ENCODE measurements around the gene NDUFAF5.
A peak's percentile ranks its signal among the peaks of the same experiment; 100 is the strongest.

NDUFAF5 gene

GRCh38 chr20:13824459-13824858 is 39.6 kb downstream of the NDUFAF5 start:
- DNase-seq: no peak

GRCh38 chr20:13825465-13825864 is 40.6 kb downstream of the NDUFAF5 start:
- DNase-seq: no peak

DNA sequence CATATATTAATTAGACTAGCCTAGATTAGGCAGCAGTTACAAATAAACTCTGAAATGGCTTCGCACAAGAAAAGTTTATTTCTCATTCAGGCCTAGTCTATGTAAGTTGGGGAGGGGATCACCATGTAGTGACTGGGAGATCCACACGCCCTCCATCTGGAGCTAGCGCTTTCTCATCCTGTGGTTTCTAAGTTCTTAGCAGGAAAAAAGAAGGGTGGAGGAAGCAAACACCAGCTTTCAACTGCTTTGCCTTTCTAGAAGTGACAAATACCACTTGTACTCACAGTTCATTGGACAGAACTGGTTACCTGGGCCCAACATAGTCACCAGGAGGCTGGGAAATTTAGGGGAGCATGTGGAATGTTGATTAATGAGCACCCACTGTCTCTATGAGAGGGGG is 46.6 kb downstream of the NDUFAF5 start:
- DNase-seq: no peak

GRCh38 chr20:13838664-13839063 is 53.8 kb downstream of the NDUFAF5 start:
- no peak for DNase-seq

DNA sequence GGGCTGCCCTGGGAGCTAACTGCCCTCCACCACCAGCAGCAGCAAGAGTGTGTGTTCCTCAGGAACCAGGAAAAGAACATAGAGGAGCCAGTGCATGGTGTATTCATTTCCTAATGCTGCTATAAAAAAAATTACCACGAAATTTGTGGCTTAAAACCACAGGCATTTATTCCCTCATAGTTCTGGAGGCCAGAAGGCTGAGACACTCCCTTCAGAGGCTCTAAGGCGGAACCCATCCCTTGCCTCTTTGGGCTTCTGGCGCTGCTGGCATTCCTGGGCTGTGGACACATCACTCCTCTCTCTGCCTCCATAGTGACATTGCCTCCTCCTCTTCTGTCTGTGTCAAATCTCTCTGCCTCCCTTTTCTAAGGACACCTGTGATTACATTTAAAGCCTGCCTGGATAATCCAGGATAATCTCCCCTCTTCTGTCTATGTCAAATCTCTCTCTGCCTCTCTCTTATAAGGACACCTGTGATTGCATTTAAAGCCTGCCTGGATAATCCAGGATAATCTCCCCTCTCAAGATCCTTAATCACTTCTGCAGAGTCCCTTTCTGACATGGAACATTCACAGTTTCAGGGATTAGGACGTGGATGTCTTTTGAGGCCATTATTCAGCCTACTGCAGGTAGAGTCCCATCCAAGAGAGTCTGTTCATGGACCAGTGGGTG is 54.7 kb downstream of the NDUFAF5 start:
- DNase-seq: no peak

GRCh38 chr20:13840093-13840465 is 55.3 kb downstream of the NDUFAF5 start:
- DNase-seq: no peak

DNA sequence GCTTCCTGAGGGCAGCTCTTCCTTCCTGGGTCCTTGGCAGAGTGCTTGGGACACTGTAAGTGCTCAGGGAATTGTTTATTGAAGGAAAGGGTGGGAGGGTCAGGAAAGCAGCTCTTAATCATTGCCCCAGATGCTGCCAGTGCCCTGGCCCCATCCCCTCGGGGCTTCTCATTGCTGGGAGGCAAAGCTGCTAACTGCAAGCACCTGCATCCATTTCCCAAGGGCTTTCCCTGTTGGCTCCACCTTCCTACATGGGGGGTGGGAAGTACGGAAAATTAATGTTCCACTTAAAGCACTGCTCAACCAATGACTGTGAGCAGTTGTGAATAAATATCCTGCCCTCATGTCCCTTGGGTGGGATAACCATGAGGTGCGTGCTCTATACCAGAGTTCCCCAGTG is 56.4 kb downstream of the NDUFAF5 start:
- DNase-seq: no peak

DNA sequence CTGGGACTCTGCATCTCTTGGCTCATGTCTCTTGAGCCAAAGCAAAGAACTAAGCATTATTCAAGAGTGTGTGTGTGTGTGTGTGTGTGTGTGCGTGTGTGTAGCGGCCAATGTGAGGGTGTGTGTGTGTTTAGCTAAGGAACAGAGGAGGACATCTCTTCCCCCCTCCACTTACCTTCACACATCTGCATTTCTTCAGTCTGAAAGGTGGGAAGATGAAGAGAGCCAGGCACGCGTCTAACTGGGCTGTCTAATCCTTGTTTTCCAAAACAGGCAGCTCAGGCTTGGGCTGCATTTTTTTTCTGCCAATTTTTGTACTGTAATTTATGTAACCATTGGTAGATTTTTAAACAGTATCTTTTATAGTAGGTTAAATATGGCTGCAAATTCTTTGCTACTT is 59.5 kb downstream of the NDUFAF5 start:
- DNase-seq: no peak

DNA sequence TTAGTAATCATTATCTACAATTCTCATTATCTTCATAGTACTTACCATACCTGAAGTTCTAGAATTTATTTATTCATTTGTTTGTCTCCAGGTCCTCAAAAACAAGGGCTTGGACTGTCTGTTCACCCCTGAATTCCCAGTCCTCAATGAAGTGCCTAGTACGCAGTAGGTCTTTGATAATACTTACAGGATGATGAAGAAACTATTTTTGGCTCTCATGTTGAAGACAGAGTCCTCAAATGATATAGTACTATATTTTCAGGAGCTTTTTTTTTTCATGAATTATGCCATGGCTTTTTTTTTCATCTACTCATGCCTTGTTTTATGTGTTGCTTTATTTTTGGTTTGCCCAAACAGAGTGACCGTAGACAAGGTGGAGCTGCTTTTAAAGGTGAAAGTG is 66.5 kb downstream of the NDUFAF5 start:
- DNase-seq: no peak

- DNase-seq: no peak
Measured at GRCh38 chr20:13852306-13852705, 67.5 kb downstream of the NDUFAF5 start.

DNA sequence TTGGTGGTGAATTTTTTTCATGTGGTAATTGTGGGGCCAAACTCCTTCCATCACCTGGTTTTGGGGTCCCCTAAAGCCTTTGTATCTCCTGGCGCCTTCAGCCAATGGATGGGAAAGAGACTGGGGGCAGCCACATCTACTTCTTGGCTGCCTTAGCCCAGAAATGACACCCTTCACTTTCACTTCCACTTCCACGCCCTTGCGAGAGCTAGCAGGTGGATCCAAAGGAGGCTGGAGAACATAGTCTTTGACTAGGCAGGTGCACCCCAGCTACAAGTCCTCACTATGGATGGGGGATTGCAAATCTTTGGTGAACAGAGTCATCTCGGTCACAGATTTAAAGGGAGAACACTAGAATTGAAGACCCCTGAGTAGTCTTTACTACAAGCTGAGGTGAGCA is 70.8 kb downstream of the NDUFAF5 start:
- DNase-seq: no peak

DNA sequence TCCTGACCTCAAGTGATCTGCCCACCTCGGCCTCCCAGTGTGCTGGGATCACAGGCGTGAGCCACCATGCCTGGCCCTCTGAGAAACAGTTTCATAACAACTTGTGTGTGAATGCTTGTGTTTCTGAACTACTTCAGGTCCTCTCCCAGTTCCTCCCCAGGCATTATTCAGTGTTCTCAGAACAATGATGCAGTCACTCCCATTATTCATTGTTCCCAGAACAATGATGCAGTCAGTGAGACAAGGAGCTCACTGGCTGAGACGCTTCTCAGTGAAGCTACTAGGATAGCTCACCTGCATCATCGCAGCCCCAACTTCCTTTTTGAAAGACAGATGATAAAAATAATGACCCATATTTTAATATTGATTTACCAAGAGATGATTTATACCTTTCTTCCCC is 71.5 kb downstream of the NDUFAF5 start:
- no peak for DNase-seq

- peak; percentile 9 for DNase-seq
Measured at GRCh38 chr20:13857304-13857703, 72.5 kb downstream of the NDUFAF5 start.

- DNase-seq: no peak
Measured at GRCh38 chr20:13857961-13858360, 73.1 kb downstream of the NDUFAF5 start.

DNA sequence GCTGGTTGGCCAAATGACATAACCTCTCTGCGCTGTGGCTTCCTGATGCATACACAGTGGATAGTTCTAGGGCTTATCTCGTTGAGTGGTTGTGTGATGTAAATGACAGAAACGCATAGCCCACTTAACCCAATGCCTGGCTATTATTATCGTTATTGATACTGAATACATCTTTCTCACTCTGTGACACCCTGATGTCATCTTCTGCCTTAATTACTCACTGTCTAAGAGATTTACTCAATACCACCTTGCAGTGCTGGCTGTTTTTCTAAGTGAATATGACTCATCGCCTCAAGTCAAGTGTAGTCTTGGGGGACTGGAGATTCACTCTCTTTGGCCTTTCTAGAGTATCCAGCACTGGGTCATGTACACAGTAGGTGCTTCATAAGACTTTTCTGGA is 73.6 kb downstream of the NDUFAF5 start:
- DNase-seq: no peak

- no peak for DNase-seq
Measured at GRCh38 chr20:13858871-13859270, 74.0 kb downstream of the NDUFAF5 start.

GRCh38 chr20:13862245-13862644 is 77.4 kb downstream of the NDUFAF5 start:
- DNase-seq: no peak

GRCh38 chr20:13863244-13863643 is 78.4 kb downstream of the NDUFAF5 start:
- no peak for DNase-seq

DNA sequence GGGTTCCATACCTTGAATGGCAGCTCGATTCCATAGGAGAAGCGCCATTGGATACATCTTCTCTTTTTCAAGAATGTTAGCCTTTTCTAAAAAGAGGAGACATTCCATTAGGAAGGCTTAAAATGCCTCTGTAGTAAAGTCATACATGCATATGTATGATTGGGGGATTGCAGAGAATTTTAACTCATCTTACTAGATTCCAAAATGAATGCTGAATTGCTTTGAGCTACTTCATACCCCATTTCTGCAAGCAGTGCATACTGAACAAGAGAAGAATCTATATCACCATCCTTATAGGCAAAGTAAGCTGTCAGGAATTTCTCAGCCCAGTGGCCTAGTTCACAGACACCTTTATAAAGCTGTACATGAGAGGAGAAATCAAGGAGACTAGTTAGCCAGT is 80.3 kb downstream of the NDUFAF5 start:
- no peak for DNase-seq

- no peak for DNase-seq
Measured at GRCh38 chr20:13865791-13866351, 81.0 kb downstream of the NDUFAF5 start.

DNA sequence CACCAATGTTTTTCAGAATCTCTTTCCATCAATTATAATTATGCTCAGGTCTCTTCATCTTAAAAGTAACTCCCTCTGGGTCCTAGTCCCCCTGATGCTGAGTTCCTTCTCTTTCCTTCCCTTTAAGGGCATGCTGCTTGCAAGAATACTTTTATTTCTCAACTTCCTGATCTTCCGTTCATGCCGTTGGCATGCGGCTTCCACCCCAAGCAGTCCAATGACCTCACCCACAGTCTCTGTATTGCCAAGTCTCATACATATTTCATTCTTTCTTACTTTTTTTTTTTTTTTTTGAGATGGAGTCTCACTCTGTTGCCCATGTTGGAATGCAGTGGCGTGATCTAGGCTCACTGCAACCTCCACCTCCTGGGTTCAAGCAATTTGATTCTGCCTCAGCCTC is 83.5 kb downstream of the NDUFAF5 start:
- DNase-seq: no peak

DNA sequence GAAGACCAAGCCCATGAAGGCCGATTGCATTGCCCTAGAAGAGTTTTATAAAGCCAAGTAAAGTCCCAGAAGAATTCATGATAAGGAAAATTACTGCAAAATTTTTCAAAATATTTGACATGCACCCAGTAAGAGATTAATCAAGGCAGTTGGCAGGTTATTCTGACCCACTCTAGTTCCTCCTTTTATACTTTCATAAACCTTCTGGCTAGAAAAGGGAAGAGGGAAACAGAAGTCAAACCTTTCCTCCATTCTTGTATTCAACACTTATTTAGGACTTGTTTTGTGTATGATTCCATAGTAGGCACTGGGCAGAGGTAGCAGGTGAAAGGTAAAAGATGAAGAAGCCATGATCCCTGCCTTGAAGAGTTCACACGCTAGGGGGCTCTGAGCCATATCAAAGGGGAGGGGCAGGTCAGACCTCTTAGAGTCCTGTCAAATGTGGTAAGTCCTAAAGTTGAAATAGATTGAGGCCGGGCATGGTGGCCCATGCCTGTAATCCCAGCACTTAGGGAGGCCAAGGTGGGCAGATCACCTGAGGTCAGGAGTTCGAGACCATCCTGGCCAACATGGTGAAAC is 85.4 kb downstream of the NDUFAF5 start:
- DNase-seq: no peak

Measured in DMS53 (cell line).